Activated T-cell treated with anti-CD3 and anti-CD28 coated beads, Interleukin-2, amount 50 U/mL, for 4 hours (primary cell): ENCODE measurements around the gene KRT71. TPM values are rescaled to one million over a fixed set of nuclear protein-coding genes. Genes with fewer than 3 reads are reported as not detected.

Experiments used
- ATAC-seq, 2 donors: fragments of 200-7000 bp; cut with Tn5 transposase; one replicate each; pipeline ENCODE4 v1.10.0; 2021
- DNase-seq: peaks from one replicate; pipeline ENCODE4 v3.0.0-alpha.2; 2020
- H3K27me3 Mint-ChIP-seq: one replicate; pipeline ENCODE4 v1.8.0; 2021; ENCODE audit warnings: low read depth, mixed read lengths
- H3K36me3 Mint-ChIP-seq: one replicate; pipeline ENCODE4 v1.8.0; 2022; ENCODE audit warnings: mixed read lengths; ENCODE audit not compliant: insufficient read depth
- H3K4me1 Mint-ChIP-seq: one replicate; pipeline ENCODE4 v1.8.0; 2021; ENCODE audit warnings: low read depth, mixed read lengths
- H3K4me3 Mint-ChIP-seq: one replicate; pipeline ENCODE4 v1.8.0; 2021; ENCODE audit warnings: mild to moderate bottlenecking, moderate library complexity, mixed read lengths
- H3K9me3 Mint-ChIP-seq: one replicate; pipeline ENCODE4 v1.8.0; 2021; ENCODE audit warnings: mixed read lengths
- total RNA-seq, 3 donors: library from RNA; stranded (reverse); gene quantifications; one replicate each; pipeline ENCODE4 v1.2.1, GENCODE V29; 2021

KRT71 gene
- total RNA-seq, 3 donors from 2014 or later, result not detected

DNA sequence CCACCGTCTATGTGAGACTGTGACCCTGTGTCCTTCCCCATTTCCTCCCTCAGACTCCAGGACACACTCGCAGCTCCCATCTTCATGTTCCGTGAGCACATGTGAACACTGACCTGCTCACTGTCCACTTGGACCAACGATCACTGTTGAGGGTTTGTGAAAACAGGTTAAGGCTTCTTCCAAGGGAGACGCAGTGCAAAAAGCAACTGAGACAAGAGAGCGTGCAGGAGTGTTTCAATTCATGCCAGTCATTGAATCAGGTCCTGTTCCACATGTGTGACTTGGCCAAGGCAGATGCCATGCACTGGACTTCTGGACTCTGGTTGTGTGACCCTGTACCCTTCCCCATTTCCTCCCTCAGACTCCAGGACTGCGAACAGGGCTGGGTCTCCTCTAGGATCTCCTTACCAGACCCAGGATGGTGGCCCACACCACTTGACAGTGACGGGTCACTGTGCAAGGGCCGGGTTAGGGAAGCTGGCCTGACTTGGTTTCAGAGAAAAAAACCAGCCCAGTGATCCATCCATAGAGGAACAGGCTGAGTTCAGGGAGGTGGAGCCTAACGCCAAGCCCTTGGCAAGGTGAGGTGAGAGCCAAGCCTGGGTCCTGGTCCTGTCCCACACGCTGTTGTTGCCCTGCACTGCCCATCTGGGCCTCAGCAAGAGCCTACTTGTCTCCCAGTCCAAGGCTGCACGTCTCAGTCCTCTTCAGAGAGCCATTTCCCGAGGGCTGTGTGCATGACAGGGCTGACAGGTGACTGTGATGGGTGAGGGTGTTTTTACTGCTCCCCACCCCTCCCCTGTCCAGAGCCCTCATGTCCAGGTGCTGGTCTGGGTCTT lies 27.1 kb downstream of the KRT71 start:
- Mint-ChIP-seq H3K27me3 (no peaks in the 10 kb centered on the region), H3K4me1 (peaks cover 7% of the 10 kb centered on the region), H3K4me3 (no peak overlapping the region), H3K9me3 (no peaks in the 10 kb centered on the region), H3K36me3 (no peaks in the 10 kb centered on the region)
- ATAC-seq, result no peak
- no peak for DNase-seq

GRCh38 chr12:52524898-52525591 lies 27.9 kb downstream of the KRT71 start:
- H3K9me3 Mint-ChIP-seq, result no peaks in the 10 kb centered on the region
- DNase-seq (no peak), ATAC-seq (no peak)
- H3K36me3 Mint-ChIP-seq, result no peaks in the 10 kb centered on the region
- no peak overlapping the region for H3K4me3 Mint-ChIP-seq
- H3K4me1 Mint-ChIP-seq, result peaks cover 7% of the 10 kb centered on the region
- H3K27me3 Mint-ChIP-seq, result no peaks in the 10 kb centered on the region

GRCh38 chr12:52524241-52524897 lies 28.6 kb downstream of the KRT71 start:
- DNase-seq, result no peak
- Mint-ChIP-seq H3K4me3 (no peak overlapping the region), H3K4me1 (peaks cover 7% of the 10 kb centered on the region), H3K9me3 (no peaks in the 10 kb centered on the region), H3K27me3 (no peaks in the 10 kb centered on the region), H3K36me3 (no peaks in the 10 kb centered on the region)
- no peak for ATAC-seq

DNA sequence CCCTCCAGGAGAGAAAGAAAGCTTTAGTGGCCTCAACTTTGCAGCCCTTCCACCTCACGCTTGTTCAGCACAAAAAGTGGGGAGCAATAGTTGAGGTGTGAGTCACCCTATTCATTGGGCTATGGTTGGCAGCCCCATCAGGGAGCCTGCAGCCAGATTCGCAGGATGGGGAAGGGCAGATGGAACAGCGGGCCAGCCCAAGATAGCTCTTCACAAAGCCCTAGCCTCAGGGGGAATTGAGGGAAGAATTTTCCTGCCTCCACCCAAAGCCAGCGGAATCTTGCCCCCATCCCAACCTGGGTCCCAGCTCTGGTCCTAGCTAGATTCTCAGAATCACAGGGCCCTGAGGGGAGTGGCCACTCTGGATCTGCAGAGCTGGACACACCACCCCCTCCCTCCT lies 29.1 kb downstream of the KRT71 start:
- ATAC-seq (no peak), DNase-seq (no peak)
- Mint-ChIP-seq H3K4me1 (peaks cover 7% of the 10 kb centered on the region), H3K9me3 (no peaks in the 10 kb centered on the region), H3K36me3 (no peaks in the 10 kb centered on the region), H3K4me3 (no peak overlapping the region), H3K27me3 (no peaks in the 10 kb centered on the region)

DNA sequence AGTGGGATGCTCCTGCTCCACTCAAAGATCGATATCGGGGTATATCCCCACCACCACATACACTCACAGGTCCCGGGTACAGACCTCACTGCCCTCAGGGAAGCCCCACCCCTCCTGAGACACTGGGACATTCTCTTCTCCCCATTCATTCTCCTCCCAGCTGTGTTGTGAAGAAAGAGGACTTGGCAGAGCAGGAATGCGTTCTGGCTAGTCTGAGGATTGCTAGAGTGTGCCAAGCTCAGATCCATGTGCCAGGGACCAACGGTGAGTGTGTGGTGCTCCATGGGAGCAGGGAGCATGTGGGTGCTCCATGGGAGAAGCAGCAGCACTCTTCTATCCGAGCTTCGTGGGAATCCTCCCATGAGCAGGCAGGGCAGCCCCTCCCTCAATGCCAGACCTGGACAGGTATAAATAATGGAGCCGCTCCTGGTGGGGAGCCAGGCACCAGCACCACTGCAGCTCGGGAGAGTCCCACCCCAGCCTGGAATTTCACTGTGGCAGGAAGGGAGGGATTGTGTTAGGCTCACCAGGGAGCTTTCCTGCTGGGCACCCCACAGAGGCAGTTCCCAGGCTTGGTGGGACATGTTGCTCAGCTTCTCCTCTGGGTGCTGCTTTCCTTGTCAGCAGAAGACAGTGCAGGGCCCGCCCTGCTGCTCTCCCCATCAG lies 30.5 kb downstream of the KRT71 start:
- peaks cover 7% of the 10 kb centered on the region for H3K4me1 Mint-ChIP-seq
- DNase-seq, result no peak

GRCh38 chr12:52521568-52522266 lies 31.2 kb downstream of the KRT71 start:
- Mint-ChIP-seq H3K27me3 (no peaks in the 10 kb centered on the region), H3K36me3 (no peaks in the 10 kb centered on the region), H3K4me3 (no peak overlapping the region), H3K9me3 (no peaks in the 10 kb centered on the region), H3K4me1 (peaks cover 3% of the 10 kb centered on the region)
- ATAC-seq (no peak), DNase-seq (no peak)

More for the DNA sequence above, 30.5 kb downstream of the KRT71 start:
- H3K4me3 Mint-ChIP-seq, result no peak overlapping the region
- ATAC-seq, result no peak
- H3K36me3 Mint-ChIP-seq, result no peaks in the 10 kb centered on the region
- no peaks in the 10 kb centered on the region for H3K27me3 Mint-ChIP-seq
- H3K9me3 Mint-ChIP-seq, result no peaks in the 10 kb centered on the region

- Mint-ChIP-seq H3K4me3 (no peak overlapping the region), H3K27me3 (peaks cover 3% of the 10 kb centered on the region), H3K4me1 (no peaks in the 10 kb centered on the region), H3K36me3 (no peaks in the 10 kb centered on the region), H3K9me3 (no peaks in the 10 kb centered on the region)
- ATAC-seq (no peak), DNase-seq (no peak)
These were observed 31.8 kb downstream of the KRT71 start for GRCh38 chr12:52521175-52521567.

DNA sequence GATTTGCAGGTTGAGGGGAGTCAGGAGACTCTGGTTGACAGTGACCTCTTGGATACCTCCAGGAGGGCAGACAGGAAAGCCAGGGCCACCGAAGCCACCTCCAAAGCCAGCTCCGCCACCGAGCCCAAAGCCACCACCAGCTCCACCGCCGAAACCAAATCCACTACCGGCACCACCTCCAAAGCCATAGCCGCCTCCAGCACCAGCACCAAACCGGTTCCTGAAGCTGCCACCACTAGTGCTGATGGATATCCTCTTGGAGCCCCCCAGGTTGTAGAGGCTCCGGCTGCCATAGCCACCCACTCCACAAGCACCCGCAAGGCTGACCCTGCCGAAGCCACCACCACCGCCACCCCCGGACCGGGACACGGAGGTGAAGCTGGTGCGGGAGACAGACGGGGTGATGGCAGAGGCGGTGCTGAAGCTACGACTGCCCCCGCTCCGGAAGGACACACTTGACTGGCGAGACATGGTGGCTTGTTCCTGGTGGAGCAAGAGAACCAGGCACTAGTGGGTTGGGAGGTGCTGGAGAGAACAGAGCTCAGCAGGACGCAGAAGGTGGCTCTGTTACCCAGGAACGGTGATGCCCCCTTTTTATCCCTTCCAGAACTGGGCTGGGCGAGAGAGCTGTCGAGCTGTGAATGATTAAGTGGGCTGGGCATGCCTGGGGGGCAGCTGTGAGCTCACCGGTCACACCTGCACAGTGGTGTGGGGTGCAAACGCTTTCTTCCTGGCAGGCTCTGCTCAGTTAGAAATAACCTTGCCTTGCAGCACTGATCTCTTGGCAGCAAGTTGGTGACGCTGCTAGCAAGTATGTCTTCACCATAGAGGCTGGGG lies 32.9 kb downstream of the KRT71 start, which contains the start of gene KRT5:
TSS of gene KRT5 (minus strand) at position 569 of the 837 bp plus-strand sequence. CDS start at position 471, 98 bp downstream.
- no peak for ATAC-seq
- H3K27me3 Mint-ChIP-seq, result peaks cover 7% of the 10 kb centered on the region
- no peaks in the 10 kb centered on the region for H3K4me1 Mint-ChIP-seq
- no peak within 1 kb of the TSS for H3K4me3 Mint-ChIP-seq
- H3K36me3 Mint-ChIP-seq, result no peaks in the 10 kb centered on the region
- no peak for DNase-seq
- H3K9me3 Mint-ChIP-seq, result no peaks in the 10 kb centered on the region

DNA sequence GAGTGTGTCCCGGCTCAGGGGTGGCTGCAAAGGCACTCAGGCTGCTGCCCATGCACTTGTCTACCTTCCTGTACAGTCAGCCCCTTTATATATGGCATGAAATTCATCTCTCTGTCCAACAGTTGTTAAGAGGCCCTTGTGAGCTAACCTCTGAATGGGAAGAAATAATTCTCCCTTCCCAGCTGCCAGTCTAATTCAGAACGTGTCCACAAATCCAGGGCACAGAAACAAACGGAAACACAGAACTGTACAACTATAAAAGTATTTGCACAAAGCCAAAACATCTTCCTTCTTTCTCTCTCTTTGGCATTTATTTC lies 33.6 kb downstream of the KRT71 start:
- no peak for ATAC-seq
- peaks cover 9% of the 10 kb centered on the region for H3K27me3 Mint-ChIP-seq

GRCh38 chr12:52518574-52519386 lies 34.2 kb downstream of the KRT71 start:
- no peaks in the 10 kb centered on the region for H3K9me3 Mint-ChIP-seq
- peaks cover 9% of the 10 kb centered on the region for H3K27me3 Mint-ChIP-seq
- ATAC-seq (no peak), DNase-seq (no peak)
- no peaks in the 10 kb centered on the region for H3K36me3 Mint-ChIP-seq
- no peaks in the 10 kb centered on the region for H3K4me1 Mint-ChIP-seq
- no peak overlapping the region for H3K4me3 Mint-ChIP-seq

More for the DNA sequence above, 33.6 kb downstream of the KRT71 start:
- Mint-ChIP-seq H3K36me3 (no peaks in the 10 kb centered on the region), H3K9me3 (no peaks in the 10 kb centered on the region), H3K4me1 (no peaks in the 10 kb centered on the region), H3K4me3 (no peak overlapping the region)
- no peak for DNase-seq

- no peaks in the 10 kb centered on the region for H3K36me3 Mint-ChIP-seq
- H3K9me3 Mint-ChIP-seq, result no peaks in the 10 kb centered on the region
- no peak overlapping the region for H3K4me3 Mint-ChIP-seq
- DNase-seq (no peak), ATAC-seq (no peak)
- H3K4me1 Mint-ChIP-seq, result no peaks in the 10 kb centered on the region
- peaks cover 9% of the 10 kb centered on the region for H3K27me3 Mint-ChIP-seq
These were observed 35.1 kb downstream of the KRT71 start for GRCh38 chr12:52517888-52518287.

DNA sequence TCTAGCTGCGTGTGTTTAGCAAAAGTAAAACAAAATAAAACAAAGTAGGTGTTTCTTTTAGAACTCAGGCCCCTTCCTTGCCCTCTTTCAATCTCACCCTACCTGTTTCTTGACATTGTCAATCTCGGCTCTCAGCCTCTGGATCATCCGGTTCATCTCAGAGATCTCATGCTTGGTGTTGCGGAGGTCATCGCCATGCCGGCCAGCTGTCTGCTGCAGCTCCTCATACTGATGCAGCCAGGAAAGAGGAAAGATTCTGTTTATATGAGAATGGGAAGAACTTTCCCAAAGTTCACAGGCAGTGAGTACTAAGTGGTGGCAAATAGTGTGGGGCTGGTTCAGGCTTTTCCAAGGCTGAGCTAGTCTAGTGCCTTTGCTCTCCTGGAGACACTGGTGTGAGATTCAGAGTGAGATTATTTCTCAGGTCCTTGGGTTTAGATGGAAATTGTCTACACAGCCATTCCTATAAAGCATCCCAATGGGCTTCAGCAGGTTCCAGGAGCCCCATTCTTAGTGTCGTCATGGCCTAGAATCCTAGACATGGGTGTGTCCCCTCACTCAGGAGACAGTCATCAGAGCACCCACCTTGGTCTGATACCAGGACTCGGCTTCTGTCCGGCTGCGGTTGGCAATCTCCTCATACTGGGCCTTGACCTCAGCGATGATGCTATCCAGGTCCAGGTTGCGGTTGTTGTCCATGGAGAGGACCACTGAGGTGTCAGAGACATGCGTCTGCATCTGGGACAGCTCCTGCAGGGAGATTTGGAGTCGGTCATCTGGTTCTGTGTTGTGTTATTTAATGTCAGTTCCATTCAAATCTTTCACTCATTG lies 35.7 kb downstream of the KRT71 start:
- H3K36me3 Mint-ChIP-seq, result no peaks in the 10 kb centered on the region
- H3K4me3 Mint-ChIP-seq, result no peak overlapping the region
- DNase-seq (no peak), ATAC-seq (no peak)
- no peaks in the 10 kb centered on the region for H3K4me1 Mint-ChIP-seq
- peaks cover 12% of the 10 kb centered on the region for H3K27me3 Mint-ChIP-seq
- H3K9me3 Mint-ChIP-seq, result no peaks in the 10 kb centered on the region
